Upper lobe of left lung (tissue), 6 donors: ENCODE measurements around the gene COL6A3. TPM values are rescaled to one million over a fixed set of nuclear protein-coding genes. Genes with fewer than 3 reads are reported as not detected.
A peak's percentile ranks its signal among the peaks of the same experiment; 100 is the strongest.

Experiments
- ATAC-seq, 2 donors: fragments of 200-7000 bp; cut with Tn5 transposase; one replicate each; pipeline ENCODE4 v1.9.1; 2022; ENCODE audit warnings: mild to moderate bottlenecking in 2 of 2, moderate library complexity in 2 of 2; ENCODE audit not compliant: low FRiP score in 2 of 2
- DNase-seq, 2 donors: peaks; one replicate each; pipeline ENCODE4 v3.0.0-alpha.2; 2019 to 2020
- H3K27ac ChIP-seq, 4 donors: fragments of 200-600 bp; sonication (generic); one replicate each; pipeline ENCODE4 v1.5.1; 2016 to 2019
- H3K27me3 ChIP-seq, 4 donors: fragments of 200-600 bp; sonication (generic); one replicate each; pipeline ENCODE4 v1.5.1; 2017 to 2019
- H3K36me3 ChIP-seq, 4 donors: fragments of 200-600 bp; sonication (generic); one replicate each; pipeline ENCODE4 v1.5.1; 2016 to 2019
- H3K4me1 ChIP-seq, 4 donors: fragments of 200-600 bp; sonication (generic); one replicate each; pipeline ENCODE4 v1.5.1; 2018 to 2019
- H3K4me3 ChIP-seq, 4 donors: fragments of 200-600 bp; sonication (generic); one replicate each; pipeline ENCODE4 v1.5.1; 2017 to 2019; ENCODE audit warnings: mild to moderate bottlenecking in 2 of 4, moderate library complexity in 1 of 4
- H3K9me3 ChIP-seq, 4 donors: fragments of 200-600 bp; sonication (generic); one replicate each; pipeline ENCODE4 v1.5.1; 2018 to 2019
- EP300 ChIP-seq, 4 donors: sonication (generic); formaldehyde crosslinking; IDR thresholded peaks; one replicate each; pipeline ENCODE4 v1.5.1; 2017; ENCODE audit warnings: antibody characterized with exemption in 4 of 4, control low read depth in 2 of 4
- POLR2A ChIP-seq, 4 donors: fragments of 450-650 bp; IDR thresholded peaks; one replicate each; pipeline ENCODE4 v1.5.1; 2016 to 2017; ENCODE audit warnings: antibody characterized with exemption in 4 of 4, mild to moderate bottlenecking in 2 of 4
- POLR2AphosphoS5 ChIP-seq, 2 donors: sonication (generic); formaldehyde crosslinking; IDR thresholded peaks; one replicate each; pipeline ENCODE4 v1.5.1; 2017; ENCODE audit warnings: antibody characterized with exemption in 2 of 2
- WGBS, 2 donors: methylation state at CpG; one replicate each; pipeline ENCODE4 v1.1.5; 2017 to 2018; 5-methylcytosine and 5-hydroxymethylcytosine counted together
- total RNA-seq, 6 donors: library from RNA; depleted of rRNA in 4 of 6; stranded (reverse); fragments of >200 nt in 4 of 6; gene quantifications; one replicate each; pipeline versions ENCODE4 v1.1.0 to v1.2.1, GENCODE V29; 2016 to 2021
- TF ChIP-seq, protein P1 (sequence below), 6 experiments: fragments of 450-650 bp in 4 of 6; fragments of 200-600 bp in 2 of 6; sonication (generic) in 2 of 6; IDR thresholded peaks; one replicate each; pipeline ENCODE4 v1.5.1; 2016 to 2019; ENCODE audit warnings: antibody characterized with exemption in 6 of 6
- donor health status: DM: no; HTN: no; CAD: no; lungs with moderate emphysema.
- donor health status: DM: no; HTN: yes; CAD: no; lungs with severe emphysema.

The COL6A3 gene
- total RNA-seq, 6 donors from 2014 or later: 34.4 to 199 (median 71.9) TPM

DNA sequence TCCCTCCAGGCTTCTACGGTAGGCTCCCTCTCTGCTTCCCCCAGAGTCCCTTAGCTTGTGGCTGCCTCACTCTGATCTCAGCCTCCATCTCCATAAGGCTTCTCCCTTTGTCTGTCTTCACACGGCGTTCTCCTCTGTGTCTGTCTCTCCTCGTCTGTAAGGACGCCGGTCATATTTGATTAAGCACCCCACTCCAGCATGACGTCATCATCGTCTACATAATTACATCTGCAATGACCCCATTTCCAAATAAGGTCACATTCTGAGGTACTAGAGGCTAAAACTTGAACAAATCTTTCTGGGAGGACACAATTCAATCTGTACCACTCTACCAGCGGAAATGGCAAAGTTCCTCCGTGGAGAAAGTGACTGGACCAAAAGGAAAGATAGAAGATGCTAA, 8.3 kb upstream of the COL6A3 start:
- TF ChIP-seq POLR2AphosphoS5 (IDR thresholded peaks at IDR 0.05) (no peak), POLR2A (IDR thresholded peaks at IDR 0.05) (no peak), EP300 (IDR thresholded peaks at IDR 0.05) (no peak)
- TF ChIP-seq, protein P1, sequence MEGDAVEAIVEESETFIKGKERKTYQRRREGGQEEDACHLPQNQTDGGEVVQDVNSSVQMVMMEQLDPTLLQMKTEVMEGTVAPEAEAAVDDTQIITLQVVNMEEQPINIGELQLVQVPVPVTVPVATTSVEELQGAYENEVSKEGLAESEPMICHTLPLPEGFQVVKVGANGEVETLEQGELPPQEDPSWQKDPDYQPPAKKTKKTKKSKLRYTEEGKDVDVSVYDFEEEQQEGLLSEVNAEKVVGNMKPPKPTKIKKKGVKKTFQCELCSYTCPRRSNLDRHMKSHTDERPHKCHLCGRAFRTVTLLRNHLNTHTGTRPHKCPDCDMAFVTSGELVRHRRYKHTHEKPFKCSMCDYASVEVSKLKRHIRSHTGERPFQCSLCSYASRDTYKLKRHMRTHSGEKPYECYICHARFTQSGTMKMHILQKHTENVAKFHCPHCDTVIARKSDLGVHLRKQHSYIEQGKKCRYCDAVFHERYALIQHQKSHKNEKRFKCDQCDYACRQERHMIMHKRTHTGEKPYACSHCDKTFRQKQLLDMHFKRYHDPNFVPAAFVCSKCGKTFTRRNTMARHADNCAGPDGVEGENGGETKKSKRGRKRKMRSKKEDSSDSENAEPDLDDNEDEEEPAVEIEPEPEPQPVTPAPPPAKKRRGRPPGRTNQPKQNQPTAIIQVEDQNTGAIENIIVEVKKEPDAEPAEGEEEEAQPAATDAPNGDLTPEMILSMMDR (IDR thresholded peaks at IDR 0.05): no peak
- H3K27me3 ChIP-seq: no peaks in the 10 kb centered on the region
- H3K36me3 ChIP-seq: no peaks in the 10 kb centered on the region
- peaks cover 9 to 15% (median 12%) of the 10 kb centered on the region in 4 donors for H3K4me1 ChIP-seq
- DNase-seq (no peak), ATAC-seq (no peak)
- WGBS, 2 donors: 71 to 77% methylated on average over 10 of the region's 10 CpGs
- H3K27ac ChIP-seq: no peak overlapping the region
- H3K4me3 ChIP-seq: no peak overlapping the region
- H3K9me3 ChIP-seq: no peaks in the 10 kb centered on the region

DNA sequence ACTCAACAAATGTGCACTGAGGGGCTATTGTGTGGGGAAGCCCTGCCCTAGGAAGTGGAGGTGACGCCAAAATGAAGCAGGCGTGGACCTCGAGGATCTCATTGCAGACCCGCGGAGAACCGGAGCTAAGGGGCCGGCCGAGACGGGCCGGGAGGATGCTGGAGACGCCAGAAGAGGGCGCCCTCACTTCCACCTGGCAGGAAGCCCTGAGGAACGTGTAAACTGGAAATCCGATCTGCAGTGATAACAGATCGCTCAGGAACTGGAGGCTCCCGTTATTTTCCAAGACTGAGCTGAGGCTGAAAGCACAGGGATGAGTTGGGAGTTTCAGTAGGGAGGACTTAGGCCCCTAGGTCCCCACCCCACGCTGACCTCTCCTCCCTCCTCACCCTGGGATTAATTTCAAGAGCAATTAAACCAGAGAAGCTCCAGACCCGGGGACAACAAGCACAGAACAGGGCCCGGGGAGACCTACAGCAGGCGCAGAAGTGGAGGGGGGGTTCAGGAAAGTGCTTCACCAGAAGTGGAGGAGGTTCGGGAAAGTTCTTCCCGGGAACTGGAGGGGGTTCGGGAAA, 7.7 kb upstream of the COL6A3 start:
- peak overlapping the region in 1 of 4 donors; percentile 0 for H3K4me3 ChIP-seq

DNA sequence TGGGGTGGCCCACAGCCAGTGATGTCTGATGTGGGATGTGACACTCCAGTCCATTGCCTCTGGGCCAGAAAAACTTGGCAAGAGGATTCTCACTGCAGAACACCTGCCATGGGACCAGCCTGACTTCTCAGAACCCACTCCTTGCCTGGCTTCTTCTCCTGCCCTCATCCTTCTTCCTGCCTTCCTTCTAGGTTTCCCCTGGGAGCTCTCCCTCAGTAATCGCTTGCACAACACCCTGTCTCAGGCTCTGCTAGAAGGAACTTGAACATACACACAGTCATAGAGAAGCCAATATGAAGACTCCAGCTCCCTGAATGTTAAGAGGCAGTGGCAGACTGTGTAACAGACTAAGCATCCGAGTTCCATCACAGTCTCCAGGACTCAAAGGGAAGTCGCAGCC, 4.3 kb upstream of the COL6A3 start:
- TF ChIP-seq EP300 (IDR thresholded peaks at IDR 0.05) (no peak), POLR2AphosphoS5 (IDR thresholded peaks at IDR 0.05) (no peak), POLR2A (IDR thresholded peaks at IDR 0.05) (no peak)
- TF ChIP-seq, protein P1 (IDR thresholded peaks at IDR 0.05): no peak
- Histone ChIP-seq H3K4me1 (peaks cover 8 to 15% (median 9%) of the 10 kb centered on the region in 4 donors), H3K27ac (no peak overlapping the region)

More for the DNA sequence above, 7.7 kb upstream of the COL6A3 start:
- ATAC-seq: peak; percentile 89 to 94
- Histone ChIP-seq H3K27me3 (no peaks in the 10 kb centered on the region), H3K36me3 (no peaks in the 10 kb centered on the region), H3K4me1 (peaks cover 9 to 15% (median 12%) of the 10 kb centered on the region in 4 donors), H3K9me3 (no peaks in the 10 kb centered on the region), H3K27ac (peak overlapping the region in 2 of 4 donors; percentile 0 to 46)
- peak in 1 of 2 donors; percentile 38 for TF ChIP-seq POLR2AphosphoS5 (IDR thresholded peaks at IDR 0.05)
- no peak for TF ChIP-seq POLR2A (IDR thresholded peaks at IDR 0.05)
- TF ChIP-seq, protein P1 (IDR thresholded peaks at IDR 0.05): peak; percentile 65 to 79 (median 76)
- DNase-seq: peak; percentile 77 to 89
- 10 to 13% methylated on average over 23 of the region's 23 CpGs for WGBS, 2 donors

DNA sequence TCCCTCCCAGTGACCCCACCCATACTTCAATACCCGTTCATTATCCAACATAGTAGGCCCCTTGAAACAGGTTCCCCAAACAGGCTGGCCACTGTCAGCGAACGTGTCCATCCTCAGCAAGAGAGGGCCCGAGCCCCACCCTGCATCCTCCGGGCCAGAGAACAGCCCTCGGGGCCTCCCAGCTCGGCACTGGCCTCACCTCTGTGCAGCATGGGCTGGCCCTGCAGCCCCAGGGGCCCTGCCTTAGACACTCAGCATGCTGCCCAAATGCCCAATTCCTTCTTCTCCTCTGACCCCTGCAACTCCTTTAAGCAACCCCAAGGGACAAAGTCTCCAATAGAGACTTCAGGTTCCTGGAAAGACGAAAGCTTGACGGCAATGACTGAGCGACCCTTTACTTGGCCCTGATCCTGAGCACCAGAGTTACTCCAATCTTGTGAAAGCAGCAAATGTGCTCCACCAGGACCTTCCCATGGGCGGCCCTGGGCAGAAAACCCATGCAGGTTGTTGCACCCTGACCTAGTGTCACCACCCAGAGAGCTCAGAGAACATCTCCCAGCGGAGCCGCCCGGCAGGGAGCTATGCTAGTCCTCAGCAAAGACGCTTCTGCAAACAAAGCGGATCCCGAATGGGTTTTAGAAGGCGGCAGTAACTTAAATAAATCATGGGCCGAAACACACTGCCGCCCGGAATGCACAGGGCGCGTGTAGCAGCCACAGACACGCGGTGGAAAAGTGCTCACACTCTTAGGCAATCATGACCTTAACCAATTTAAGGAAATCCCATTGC, 782 bp downstream of the COL6A3 start:
- peak; percentile 23 to 24 for ATAC-seq
- Histone ChIP-seq H3K4me1 (no peaks in the 10 kb centered on the region), H3K9me3 (no peaks in the 10 kb centered on the region), H3K36me3 (no peaks in the 10 kb centered on the region), H3K27ac (peak overlapping the region; percentile 49 to 83 (median 80)), H3K4me3 (peak overlapping the region in 3 of 4 donors; percentile 32 to 48 (median 46)), H3K27me3 (no peaks in the 10 kb centered on the region)
- 63 to 67% methylated on average over 14 to 25 of the region's 25 CpGs for WGBS, 2 donors
- TF ChIP-seq POLR2AphosphoS5 (IDR thresholded peaks at IDR 0.05) (no peak), EP300 (IDR thresholded peaks at IDR 0.05) (no peak), POLR2A (IDR thresholded peaks at IDR 0.05) (no peak)
- TF ChIP-seq, protein P1 (IDR thresholded peaks at IDR 0.05): no peak
- DNase-seq: peak in 1 of 2 donors; percentile 73

More for the DNA sequence above, 4.3 kb upstream of the COL6A3 start:
- Histone ChIP-seq H3K27me3 (no peaks in the 10 kb centered on the region), H3K9me3 (no peaks in the 10 kb centered on the region), H3K36me3 (no peaks in the 10 kb centered on the region), H3K4me3 (no peak overlapping the region)
- DNase-seq (no peak), ATAC-seq (no peak)
- WGBS, 2 donors: 81 to 90% methylated on average over 3 of the region's 3 CpGs
